NCI-H748 (cell line): ENCODE data around the gene MBP.

ENCODE experiments used
- DNase-seq: peaks from one replicate; lab custom pipeline; 2025; ENCODE audit not compliant: unreplicated experiment; lab: John Stamatoyannopoulos, UW

MBP gene

GRCh38 chr18:77086656-77087392 lies 45.8 kb downstream of the MBP start:
- DNase-seq = no peak

DNA sequence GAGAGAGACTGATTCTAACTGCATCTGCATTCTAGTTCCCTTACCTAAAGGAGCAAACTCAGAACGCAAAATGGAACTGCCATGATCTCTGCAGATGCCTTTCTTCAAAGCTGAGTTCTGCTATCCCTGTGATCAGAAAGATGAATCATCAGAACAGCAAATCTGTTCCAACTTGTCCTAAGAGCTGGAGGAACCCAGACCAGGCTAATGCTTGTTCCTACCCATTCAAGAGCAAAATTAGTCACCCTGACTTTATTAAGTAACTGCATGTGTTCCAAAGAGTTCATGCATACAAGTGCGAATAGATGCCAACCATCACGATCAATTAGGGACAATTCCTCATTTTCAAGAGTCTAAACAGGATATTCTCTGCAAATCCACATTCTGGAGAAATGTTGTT lies 46.5 kb downstream of the MBP start:
- no peak for DNase-seq

- DNase-seq = peak; percentile 80
These were observed 47.9 kb downstream of the MBP start for GRCh38 chr18:77084688-77085035.

GRCh38 chr18:77082316-77082955 lies 50.1 kb downstream of the MBP start:
- no peak for DNase-seq

- no peak for DNase-seq
These were observed 51.2 kb downstream of the MBP start for GRCh38 chr18:77081390-77081778.

- peak; percentile 19 for DNase-seq
These were observed 52.5 kb downstream of the MBP start for GRCh38 chr18:77079954-77080682.

- DNase-seq = no peak
These were observed 53.5 kb downstream of the MBP start for GRCh38 chr18:77079088-77079487.

DNA sequence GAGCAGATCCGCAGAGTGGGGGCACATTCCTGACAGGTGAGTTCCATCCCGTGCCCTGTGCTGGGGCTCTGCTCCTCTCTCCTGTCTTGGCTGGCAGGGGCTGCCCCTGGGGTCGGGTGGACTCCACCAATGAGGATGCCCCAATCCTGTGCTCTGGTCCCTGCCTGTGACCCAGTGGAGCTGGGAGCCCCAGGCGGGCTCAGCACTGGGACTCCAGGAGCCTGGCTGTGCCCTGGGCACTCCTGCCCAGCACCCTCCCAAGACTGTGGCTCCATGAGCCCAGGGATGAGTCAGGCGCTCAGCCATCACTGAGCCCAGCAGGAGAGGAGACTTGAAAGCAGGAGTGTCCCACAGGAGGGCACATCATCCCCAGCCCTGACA lies 53.9 kb downstream of the MBP start:
- DNase-seq = no peak

GRCh38 chr18:77077941-77078689 lies 54.5 kb downstream of the MBP start:
- DNase-seq = no peak

DNA sequence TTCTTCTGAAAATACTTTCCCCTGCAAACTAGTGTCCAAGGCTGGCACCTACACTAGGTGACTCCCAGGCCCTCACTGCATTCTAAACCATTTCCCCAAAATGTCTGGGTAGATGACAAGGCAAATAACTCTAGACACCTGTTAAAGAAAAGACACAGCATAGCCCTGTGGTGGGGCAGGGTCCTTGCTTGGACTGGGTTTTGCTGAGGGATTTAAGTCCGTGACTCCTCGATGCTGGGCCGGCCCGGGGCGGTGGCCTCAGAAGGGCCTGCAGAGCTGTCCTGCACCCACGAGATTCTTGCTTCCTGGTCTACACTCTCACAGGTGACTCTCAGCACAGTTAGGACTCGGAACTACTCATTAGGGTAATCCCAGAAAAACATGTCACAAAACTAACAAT lies 55.2 kb downstream of the MBP start:
- no peak for DNase-seq

DNA sequence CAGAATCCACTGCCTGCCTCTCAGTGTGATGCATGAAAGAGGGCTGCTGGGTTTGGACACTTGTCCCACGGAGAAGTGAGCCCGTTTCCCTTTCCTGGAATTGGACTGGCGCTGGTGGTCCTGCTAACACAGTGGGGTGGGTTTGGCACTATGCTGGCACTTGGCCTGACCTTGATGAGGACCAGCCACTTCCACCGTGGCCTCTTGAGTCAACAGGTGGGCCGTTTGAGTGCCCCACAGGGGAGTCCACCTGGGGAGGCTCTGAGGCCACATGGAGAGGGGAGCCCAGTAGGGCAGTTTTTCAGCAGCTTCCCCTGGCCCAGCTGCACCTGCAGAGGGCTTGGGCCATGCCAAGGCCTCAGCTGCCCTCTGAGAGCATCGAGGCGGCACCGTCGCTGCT lies 56.5 kb downstream of the MBP start:
- no peak for DNase-seq

DNA sequence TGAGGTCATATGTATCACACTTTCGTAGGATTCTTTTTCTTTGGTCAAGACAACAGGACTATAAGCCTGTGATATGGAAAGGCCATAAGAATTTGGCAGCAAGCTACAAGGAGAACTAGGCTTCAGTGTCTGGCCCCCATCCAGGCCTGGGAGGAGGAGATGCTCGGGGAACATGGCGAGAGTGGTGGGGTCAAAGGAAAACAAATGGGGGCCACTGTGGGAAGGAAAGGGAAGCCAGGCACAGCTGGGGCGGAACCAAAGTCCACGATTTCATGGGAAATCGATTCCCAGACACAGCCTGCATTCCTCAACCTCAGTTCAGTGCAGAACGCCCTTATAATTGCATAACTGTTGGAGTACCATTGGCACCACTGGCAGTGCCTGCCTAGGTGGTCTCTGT lies 58.2 kb downstream of the MBP start:
- DNase-seq = no peak

GRCh38 chr18:77073336-77074093 lies 59.1 kb downstream of the MBP start:
- no peak for DNase-seq

DNA sequence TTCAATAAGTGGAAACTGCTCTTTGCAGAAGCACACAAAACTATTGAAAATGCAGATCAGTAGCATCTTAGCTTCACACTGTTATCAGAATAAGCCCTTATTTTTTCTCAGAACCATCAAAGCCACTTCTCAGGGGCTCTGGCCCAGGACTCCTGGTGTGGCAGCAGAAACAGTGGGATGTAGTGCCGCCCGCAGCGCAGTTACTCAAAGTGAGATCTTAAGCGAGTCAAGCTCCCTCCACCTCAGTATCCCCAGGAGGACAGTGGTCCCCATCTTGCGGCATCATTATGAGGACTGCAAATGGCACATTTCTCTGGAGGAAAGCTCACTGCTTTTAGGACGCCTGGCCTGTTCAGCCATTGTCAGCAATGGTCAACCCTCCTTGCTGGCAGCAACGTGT lies 60.0 kb downstream of the MBP start:
- no peak for DNase-seq

DNA sequence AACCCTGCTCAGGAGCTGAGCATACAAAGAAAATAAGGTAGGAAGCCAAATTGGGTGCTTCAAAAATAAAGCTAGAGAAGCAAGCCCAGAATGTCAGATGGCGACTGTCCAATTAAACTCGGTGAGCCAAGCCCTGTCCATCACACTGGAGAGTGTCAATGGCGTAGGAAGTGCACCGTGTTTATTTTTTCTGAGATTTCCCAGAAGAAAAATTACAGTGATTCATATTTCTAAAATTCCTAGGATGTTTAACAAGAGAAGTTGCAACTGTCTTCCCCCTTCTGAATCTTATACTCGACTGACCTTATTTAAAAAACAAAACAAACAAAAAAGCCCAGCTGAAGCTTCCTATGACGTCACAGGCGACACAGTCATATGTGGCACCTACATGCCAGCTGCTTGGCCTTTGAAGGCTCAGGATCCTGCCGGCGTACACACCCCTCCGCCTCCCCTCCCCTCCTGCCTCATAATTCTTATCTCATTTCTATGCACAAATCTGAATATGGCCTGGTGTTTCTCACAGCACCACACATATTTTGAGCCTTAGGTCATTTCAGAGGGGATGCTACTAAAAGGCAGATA lies 60.8 kb downstream of the MBP start:
- no peak for DNase-seq

DNA sequence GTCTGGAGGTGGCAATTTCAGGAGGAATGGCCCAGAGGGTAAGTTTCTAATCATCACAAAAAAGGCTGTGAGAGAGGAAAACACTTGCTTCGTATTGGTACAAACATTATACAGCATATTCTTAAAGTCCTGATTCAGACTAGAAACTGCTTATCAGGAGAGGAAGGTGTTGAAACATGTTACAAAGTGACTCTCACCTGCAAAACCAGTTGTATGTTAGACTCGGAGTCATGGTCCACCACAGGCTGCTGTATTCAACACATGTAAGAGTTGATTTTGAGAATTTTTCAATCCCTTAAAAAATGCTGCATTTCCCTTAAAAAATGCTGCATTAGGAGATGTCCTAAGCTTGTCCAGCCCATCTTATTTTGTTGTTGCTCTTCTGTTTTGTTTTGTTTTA lies 61.5 kb downstream of the MBP start:
- DNase-seq = no peak

GRCh38 chr18:77070627-77071026 lies 62.0 kb downstream of the MBP start:
- no peak for DNase-seq

GRCh38 chr18:77069931-77070330 lies 62.7 kb downstream of the MBP start:
- DNase-seq = no peak

GRCh38 chr18:77069482-77069881 lies 63.1 kb downstream of the MBP start:
- peak; percentile 32 for DNase-seq
